HK-2 (cell line): ENCODE measurements around the gene CLDN16.

Experiments
- DNase-seq: peaks from one replicate; pipeline ENCODE4 v3.0.0-alpha.2; 2018; ENCODE audit not compliant: unreplicated experiment

The CLDN16 gene

DNA sequence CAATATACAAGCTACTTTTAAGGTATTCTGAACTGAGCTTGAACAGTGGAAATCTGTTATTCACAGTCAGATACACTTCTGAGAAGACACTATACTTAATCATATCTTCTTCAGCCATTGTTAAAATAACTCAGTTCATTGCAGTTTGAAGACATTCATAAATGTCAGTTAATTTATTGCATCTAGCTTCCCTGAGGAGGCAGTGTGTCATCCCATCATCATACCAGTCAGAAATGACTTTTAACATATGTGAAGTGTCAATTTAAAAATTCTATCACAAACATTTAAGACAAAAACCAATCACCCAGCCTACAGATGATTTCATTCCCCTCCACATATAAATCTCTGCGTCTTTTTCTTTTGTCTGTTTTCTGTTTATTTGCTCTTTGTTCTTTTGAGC lies 54.3 kb downstream of the CLDN16 start:
- no peak for DNase-seq

DNA sequence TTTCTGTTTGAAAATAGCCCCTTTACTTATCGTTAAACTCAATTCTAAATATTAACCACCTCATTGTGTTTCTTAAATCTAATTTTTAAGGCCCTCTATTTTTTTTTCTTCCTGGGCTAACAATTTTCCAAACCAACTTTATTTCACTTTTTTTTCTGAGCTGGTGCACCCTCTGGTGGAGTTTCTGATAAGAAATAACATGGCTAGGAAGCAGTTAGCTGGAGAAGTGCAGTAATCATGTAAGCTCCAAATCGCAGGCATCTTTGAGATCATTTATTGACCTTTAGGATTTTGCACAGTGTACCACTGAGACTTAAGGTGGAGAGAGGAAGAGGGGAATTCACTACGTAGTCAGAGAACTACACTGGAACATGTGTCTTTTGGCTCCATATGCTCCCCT lies 55.3 kb downstream of the CLDN16 start:
- no peak for DNase-seq

DNA sequence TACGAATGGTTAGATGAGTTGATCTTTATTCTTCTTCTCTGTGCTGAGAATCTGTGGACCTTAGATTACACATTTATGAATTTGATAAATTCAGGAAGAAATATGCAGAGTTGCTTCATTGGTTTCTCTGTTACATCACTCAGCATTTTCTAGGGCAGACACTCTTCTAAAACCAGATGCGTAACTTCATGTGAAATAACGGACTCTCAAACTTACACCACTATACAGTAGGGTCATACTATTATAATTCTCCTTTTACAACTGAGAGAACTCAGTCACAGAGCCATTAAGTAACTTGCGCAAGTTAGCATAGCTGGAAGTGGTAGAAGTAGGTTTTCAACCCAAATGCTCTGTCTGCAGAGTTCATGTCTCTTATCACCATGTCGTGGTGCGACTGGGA lies 56.0 kb downstream of the CLDN16 start:
- DNase-seq, result no peak

DNA sequence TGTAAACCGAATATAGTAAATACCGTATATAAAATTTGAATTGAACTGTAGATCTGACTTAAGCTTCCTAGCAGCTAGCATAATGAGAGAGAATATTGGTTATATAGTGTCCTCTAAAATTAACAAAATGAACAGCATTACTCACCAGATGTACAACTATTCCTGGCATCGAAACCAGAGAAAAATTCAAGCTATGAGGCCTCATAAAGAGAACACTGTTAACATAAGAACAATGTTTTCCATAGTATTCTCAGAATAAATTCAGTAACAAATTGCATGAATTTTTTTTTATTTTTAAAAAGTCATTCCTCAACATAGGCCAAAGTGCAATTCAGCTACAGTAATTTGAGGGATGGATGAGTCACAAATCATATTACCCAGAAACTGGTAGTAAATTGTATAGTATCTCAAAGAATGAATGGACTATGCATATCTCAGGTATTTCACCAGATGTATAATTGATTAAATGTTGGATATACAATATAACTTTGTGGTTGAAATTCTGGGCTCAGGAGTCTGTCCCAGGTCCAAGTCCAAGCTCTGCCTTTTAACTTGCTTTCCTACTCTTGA lies 56.7 kb downstream of the CLDN16 start:
- no peak for DNase-seq

DNA sequence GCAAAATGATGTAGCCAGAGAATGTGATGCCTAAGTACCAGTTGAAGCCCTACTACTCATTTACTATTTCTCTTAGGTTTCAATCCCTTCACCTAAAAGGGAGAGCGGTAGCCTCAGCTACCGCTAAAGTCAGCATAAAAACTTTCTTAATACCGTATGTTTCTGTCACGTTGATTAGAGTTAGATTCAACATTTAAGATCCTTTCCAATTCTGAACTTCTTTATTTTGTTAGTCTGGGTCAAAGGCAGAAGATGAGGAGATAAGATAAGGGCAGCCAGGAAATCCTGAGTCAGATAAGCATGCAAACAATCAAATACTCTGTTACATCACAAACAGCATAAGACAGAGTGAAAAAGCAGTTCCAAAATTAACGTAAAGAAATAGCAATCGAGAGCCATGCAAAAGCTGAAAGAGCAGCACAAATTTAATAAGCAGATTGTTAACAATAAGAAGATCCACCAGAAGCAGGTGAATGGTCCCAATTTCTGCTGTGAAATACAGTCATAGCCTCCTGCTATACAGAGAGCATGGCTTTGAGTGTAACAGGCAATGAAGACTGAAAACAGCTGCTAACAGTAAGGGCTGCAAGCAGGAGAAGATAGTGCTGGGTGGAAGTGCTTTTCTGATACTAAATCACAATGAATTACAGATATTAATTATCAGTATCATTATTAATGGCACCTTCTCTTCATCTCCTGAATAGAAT lies 58.8 kb downstream of the CLDN16 start:
- no peak for DNase-seq

DNA sequence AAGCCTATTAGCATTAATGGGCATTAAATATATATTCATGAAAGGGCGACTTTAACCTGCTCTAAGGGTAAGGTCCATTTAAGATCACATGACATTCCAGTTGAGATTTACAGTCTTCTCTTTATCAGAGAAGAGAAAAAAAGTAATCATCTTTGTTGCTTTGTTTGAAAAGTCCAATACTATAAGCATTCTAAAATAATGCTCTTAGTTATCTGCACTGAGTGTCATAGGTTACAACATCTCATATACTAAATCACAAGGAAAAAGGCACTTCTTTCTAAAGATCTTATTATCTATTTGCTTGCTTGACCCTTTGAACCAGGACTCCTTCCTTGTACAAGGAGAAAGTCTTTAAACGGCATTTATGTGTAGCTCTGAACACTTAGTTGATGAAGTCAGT lies 60.3 kb downstream of the CLDN16 start:
- no peak for DNase-seq

DNA sequence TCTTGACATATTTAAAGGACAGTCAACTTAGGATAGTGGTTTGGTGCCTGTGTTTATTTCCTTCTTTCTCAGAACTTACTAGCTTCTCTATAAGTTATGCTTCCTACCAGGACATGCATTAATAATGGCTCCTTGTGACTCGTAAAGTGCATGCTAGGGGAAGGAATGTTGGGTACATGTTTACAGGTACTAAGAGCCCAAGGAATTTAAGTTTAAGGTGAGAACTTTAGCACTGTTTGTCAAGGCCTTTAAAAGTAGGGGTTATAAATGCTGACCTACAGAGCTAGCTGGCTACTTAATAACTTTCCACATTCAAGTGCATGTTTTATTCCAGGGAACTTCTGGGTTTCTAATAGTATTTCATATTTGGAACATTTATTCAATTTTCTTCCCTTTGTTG lies 61.8 kb downstream of the CLDN16 start, which contains the start of gene TMEM207:
TMEM207 (minus strand) TSS at position 101 of the 400 bp plus-strand sequence; CDS start at position 9, 92 bp downstream.
- DNase-seq, result no peak

DNA sequence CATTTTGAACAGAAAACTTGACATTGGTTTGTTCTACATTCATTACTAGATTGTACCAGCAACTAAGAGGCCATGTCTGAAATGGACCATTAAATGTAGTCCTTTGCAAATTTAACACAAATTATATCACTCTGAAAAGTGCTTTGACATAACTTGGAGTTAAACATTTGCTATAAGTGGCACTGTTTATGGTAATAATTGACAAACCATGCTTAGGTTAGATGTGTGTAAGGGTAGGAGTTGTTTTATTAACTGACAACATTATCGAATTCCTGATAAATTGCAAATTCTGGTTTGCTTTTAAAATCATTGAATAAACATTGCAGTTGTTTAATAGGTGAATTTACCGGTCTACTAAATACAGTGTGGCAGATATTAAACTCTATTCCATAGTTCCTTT lies 67.9 kb downstream of the CLDN16 start:
- DNase-seq, result no peak

DNA sequence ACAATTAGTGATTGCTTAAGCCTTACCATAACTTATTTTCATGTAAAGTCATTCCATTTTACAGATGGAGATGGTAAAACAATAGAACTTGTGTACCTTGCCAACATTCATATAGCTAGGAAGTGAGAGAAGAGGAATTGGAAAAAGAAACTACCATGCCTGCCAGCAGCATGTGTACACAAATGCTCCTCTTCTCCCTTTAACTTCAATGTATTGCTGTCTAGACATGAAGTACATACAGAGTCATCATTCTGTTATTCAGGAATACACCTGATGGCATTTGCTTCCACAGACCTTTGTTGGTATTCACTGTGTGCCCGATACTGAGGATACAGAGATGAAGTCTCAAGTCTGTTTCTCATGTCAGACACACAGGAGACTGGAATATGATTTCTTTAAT lies 68.8 kb downstream of the CLDN16 start:
- no peak for DNase-seq

DNA sequence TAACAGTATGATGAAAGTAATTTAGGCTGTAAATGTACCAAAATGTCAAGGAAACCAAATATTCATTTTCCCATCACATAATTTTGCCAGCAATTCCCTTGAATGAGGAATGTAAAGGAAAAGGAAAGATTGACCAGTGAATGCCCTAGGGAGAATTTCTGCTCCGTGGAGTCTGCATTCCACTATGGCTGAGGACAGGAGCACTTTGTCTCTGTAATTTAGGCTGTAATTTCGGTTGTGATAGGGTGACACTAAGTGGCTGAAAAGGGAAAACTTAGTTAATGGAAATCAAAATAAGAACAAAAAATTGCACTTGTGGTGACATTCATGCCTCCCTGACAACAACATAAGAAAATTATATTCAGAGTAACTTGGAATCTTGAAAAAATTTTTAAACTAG lies 70.1 kb downstream of the CLDN16 start:
- DNase-seq, result no peak
